Astrocyte of the spinal cord (primary cell): ENCODE results near the gene SH3RF3.

Experiments
- DNase-seq: peaks from one replicate; pipeline ENCODE4 v3.0.0; 2011; ENCODE audit warnings: low read depth, low spot score
- H3K4me3 ChIP-seq: 2 replicates; pipeline ENCODE4 v1.5.1; 2011; ENCODE audit warnings: low read depth, mild to moderate bottlenecking, low read length, moderate library complexity
- CTCF ChIP-seq: IDR thresholded peaks from 2 replicates; pipeline ENCODE4 v1.5.1; 2012; ENCODE audit warnings: low read depth, mild to moderate bottlenecking, low read length, inconsistent platforms
- in situ Hi-C: cut with HindIII; loops from 2 replicates; pipeline ENCODE4 v1.10.0; 2017; ENCODE audit warnings: low sequenced_read_pairs

SH3RF3 gene

GRCh38 chr2:109186656-109187250 is 57.7 kb downstream of the SH3RF3 start:
- no peak for TF ChIP-seq CTCF
- H3K4me3 ChIP-seq = no peak overlapping the region
- in situ Hi-C loops = no loop called here
- no peak for DNase-seq

- no peak for DNase-seq
- in situ Hi-C loops = no loop called here
- H3K4me3 ChIP-seq = no peak overlapping the region
- no peak for TF ChIP-seq CTCF
These were observed 58.9 kb downstream of the SH3RF3 start for GRCh38 chr2:109187711-109188495.

- no peak for DNase-seq
- H3K4me3 ChIP-seq = no peak overlapping the region
- no peak for TF ChIP-seq CTCF
- in situ Hi-C loops = no loop called here
These were observed 59.5 kb downstream of the SH3RF3 start for GRCh38 chr2:109188496-109188890.

- no peak for TF ChIP-seq CTCF
These were observed 59.9 kb downstream of the SH3RF3 start for GRCh38 chr2:109188898-109189297.

GRCh38 chr2:109189751-109190150 is 60.7 kb downstream of the SH3RF3 start:
- in situ Hi-C loops = no loop called here
- H3K4me3 ChIP-seq = no peak overlapping the region
- TF ChIP-seq CTCF = no peak
- DNase-seq = no peak

More at GRCh38 chr2:109188898-109189297, 59.9 kb downstream of the SH3RF3 start:
- in situ Hi-C loops = no loop called here
- no peak for DNase-seq
- H3K4me3 ChIP-seq = no peak overlapping the region

DNA sequence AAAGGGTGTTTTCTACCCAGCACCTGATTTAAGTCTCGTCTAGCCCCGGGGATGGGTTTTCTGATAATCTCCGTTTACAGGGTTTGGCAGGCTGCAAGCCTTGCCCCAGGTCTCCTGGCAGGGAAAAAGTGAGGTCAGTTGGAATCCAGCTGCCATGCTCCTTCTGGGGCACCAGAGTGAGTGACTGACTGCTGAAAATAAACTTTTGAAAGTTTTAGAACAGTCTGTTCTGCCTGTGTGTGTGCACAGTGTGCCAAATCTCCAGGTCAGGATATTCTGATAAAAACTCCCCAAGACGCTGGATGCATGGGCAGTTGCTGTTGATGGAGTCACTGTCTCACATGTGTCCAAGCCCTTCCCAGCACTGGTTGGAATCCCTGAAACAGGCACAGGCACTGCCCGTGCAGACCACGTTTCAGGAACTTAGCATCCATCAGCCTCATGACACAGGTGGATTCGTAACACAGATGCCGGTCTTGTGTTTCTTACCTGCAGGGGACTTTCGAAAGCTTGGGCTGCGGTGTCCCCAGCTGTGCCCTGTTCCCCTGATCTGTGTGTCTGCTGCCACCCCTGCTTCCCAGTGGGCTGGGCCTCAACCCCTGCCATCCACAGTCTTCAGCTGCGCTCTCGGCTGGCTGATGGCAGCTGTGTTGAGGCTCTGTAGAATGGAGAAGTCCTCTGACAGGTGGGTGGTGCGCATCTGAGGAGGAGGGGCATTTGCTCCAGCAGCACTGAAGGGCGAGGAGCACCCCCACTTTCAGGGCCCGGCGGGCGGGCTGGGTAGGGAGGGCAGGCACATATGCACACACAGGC is 65.0 kb downstream of the SH3RF3 start:
- no peak for DNase-seq
- H3K4me3 ChIP-seq = no peak overlapping the region
- in situ Hi-C loops = no loop called here
- no peak for TF ChIP-seq CTCF
